KMS-11 (cell line): Measurements from ENCODE around the gene RPL11.

Source experiments
- H2AFZ ChIP-seq: fragments of 200-600 bp; sonication (generic); 2 replicates; pipeline ENCODE4 v1.6.1; 2016; ENCODE audit warnings: antibody characterized with exemption, mixed run types, low read depth
- H3K27ac ChIP-seq: fragments of 200-600 bp; sonication (generic); 2 replicates; pipeline ENCODE4 v1.6.1; 2016; ENCODE audit warnings: mild to moderate bottlenecking, mixed run types
- H3K27me3 ChIP-seq: fragments of 200-600 bp; sonication (generic); 2 replicates; pipeline ENCODE4 v1.6.1; 2017; ENCODE audit warnings: mild to moderate bottlenecking, low read depth, mixed run types, moderate library complexity; ENCODE audit not compliant: insufficient read depth
- H3K36me3 ChIP-seq: fragments of 200-600 bp; sonication (generic); 2 replicates; pipeline ENCODE4 v1.6.1; 2017; ENCODE audit warnings: mild to moderate bottlenecking, mixed run types; ENCODE audit not compliant: insufficient read depth
- H3K4me1 ChIP-seq: fragments of 200-600 bp; sonication (generic); 2 replicates; pipeline ENCODE4 v1.6.1; 2016; ENCODE audit warnings: mild to moderate bottlenecking, low read depth, mixed run types; ENCODE audit not compliant: poor library complexity, severe bottlenecking
- H3K4me2 ChIP-seq: fragments of 200-600 bp; sonication (generic); 2 replicates; pipeline ENCODE4 v1.7.0; 2016; ENCODE audit warnings: mild to moderate bottlenecking, mixed run types
- H3K4me3 ChIP-seq: fragments of 200-600 bp; sonication (generic); IDR thresholded peaks from 2 replicates; pipeline ENCODE4 v1.6.1; 2017; ENCODE audit warnings: low read depth, low read length, mixed read lengths; ENCODE audit not compliant: insufficient read depth
- H3K79me2 ChIP-seq: fragments of 200-600 bp; sonication (generic); 2 replicates; pipeline ENCODE4 v1.6.1; 2016; ENCODE audit warnings: low read depth, mixed run types; ENCODE audit not compliant: insufficient read depth
- H3K9ac ChIP-seq: fragments of 200-600 bp; sonication (generic); 2 replicates; pipeline ENCODE4 v1.6.1; 2016; ENCODE audit warnings: mild to moderate bottlenecking, mixed run types
- H4K20me1 ChIP-seq: fragments of 200-600 bp; sonication (generic); 2 replicates; pipeline ENCODE4 v1.6.1; 2016; ENCODE audit warnings: mild to moderate bottlenecking, mixed run types; ENCODE audit not compliant: insufficient read depth
- TF ChIP-seq, protein P1 (sequence below): fragments of 200-600 bp; sonication (generic); conservative IDR thresholded peaks from 2 replicates; pipeline ENCODE4 v1.6.1; 2017; ENCODE audit warnings: low read depth, mild to moderate bottlenecking, antibody characterized with exemption, low read length, moderate library complexity, mixed read lengths

Gene RPL11

DNA sequence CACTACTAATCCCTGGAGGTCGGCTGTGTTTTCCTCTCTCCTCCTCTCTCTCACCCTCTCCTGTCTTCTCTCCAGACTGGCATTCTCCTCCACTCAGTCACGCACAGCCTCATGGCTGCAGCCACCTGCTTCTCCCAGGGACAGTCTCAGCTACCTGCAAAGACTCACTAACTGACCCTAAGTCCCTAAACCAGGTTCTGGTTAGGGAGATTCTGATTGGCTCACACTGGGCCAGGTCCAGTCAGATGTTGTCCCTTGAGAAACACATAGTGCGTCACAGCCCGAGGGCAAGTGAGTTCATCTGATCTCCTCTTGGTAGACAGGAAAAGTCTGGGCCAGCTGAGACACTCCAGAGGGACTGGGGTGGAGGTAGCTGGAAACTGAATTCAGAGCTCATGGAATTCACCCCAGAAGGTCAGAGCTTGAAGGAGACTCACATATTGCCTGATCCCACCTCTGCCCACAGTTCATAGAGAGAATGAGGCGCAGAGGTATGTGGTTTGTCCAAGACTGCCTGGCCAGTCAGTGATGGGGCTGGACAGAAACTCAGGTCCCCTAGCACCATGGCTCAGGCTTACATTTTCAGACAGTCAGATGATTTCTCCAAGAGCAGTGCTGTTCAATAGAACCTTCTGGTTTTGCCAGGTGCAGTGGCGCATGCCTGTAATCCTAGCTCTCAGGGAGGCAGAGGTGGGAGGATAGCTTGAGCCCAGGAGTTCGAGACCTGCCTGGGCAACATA lies 40.4 kb upstream of the RPL11 start:
- Histone ChIP-seq H3K4me2 (no peak overlapping the region), H3K9ac (no peak overlapping the region), H3K27ac (no peak overlapping the region), H3K4me3 (no peak overlapping the region), H3K4me1 (no peaks in the 10 kb centered on the region), H4K20me1 (no peaks in the 10 kb centered on the region), H3K36me3 (no peaks in the 10 kb centered on the region), H3K27me3 (no peaks in the 10 kb centered on the region), H2AFZ (no peak overlapping the region), H3K79me2 (no peaks in the 10 kb centered on the region)
- TF ChIP-seq, protein P1, sequence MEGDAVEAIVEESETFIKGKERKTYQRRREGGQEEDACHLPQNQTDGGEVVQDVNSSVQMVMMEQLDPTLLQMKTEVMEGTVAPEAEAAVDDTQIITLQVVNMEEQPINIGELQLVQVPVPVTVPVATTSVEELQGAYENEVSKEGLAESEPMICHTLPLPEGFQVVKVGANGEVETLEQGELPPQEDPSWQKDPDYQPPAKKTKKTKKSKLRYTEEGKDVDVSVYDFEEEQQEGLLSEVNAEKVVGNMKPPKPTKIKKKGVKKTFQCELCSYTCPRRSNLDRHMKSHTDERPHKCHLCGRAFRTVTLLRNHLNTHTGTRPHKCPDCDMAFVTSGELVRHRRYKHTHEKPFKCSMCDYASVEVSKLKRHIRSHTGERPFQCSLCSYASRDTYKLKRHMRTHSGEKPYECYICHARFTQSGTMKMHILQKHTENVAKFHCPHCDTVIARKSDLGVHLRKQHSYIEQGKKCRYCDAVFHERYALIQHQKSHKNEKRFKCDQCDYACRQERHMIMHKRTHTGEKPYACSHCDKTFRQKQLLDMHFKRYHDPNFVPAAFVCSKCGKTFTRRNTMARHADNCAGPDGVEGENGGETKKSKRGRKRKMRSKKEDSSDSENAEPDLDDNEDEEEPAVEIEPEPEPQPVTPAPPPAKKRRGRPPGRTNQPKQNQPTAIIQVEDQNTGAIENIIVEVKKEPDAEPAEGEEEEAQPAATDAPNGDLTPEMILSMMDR = no peak

DNA sequence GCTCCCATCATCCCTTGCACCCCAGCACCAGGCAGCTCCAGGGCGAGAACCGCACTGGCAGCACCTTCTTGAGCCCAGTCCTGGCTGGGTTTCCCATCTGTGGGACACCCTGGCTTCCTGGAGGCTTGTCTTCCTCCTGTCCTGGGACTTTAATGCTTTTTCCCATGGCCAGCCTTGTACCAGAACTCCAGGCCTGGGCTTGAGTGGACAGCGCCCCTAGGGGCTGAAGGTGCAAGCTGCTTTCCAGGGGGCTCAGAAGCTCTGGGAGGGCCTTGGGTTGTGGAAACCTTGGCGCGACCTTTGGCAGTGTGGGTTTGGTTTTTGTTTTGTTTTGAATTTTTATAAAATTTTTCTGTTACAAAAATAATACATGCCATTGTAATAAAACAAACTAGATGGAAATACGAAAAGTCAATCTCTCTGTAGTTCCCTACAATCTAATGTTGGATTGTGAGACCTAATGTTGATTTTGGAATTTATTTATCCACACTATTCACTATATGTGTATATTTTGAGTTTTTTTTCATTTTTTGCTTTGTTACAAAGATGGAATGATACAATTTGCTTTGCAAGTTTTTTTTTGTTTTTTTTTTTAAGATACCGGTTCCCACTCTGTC lies 33.8 kb upstream of the RPL11 start:
- H3K4me1 ChIP-seq = no peaks in the 10 kb centered on the region
- no peak overlapping the region for H3K4me2 ChIP-seq
- no peak overlapping the region for H2AFZ ChIP-seq
- no peaks in the 10 kb centered on the region for H3K36me3 ChIP-seq
- no peak overlapping the region for H3K4me3 ChIP-seq
- H3K27ac ChIP-seq = no peak overlapping the region
- no peaks in the 10 kb centered on the region for H4K20me1 ChIP-seq
- no peaks in the 10 kb centered on the region for H3K27me3 ChIP-seq
- no peaks in the 10 kb centered on the region for H3K79me2 ChIP-seq
- TF ChIP-seq, protein P1 = peak; percentile 94
- no peak overlapping the region for H3K9ac ChIP-seq

GRCh38 chr1:23660671-23661070 lies 30.9 kb upstream of the RPL11 start:
- H3K9ac ChIP-seq = no peak overlapping the region
- no peaks in the 10 kb centered on the region for H4K20me1 ChIP-seq
- no peaks in the 10 kb centered on the region for H3K36me3 ChIP-seq
- TF ChIP-seq, protein P1 = no peak
- H2AFZ ChIP-seq = no peak overlapping the region
- no peak overlapping the region for H3K4me3 ChIP-seq
- H3K27me3 ChIP-seq = no peaks in the 10 kb centered on the region
- no peaks in the 10 kb centered on the region for H3K79me2 ChIP-seq
- H3K4me2 ChIP-seq = no peak overlapping the region
- peaks cover 15% of the 10 kb centered on the region for H3K4me1 ChIP-seq
- H3K27ac ChIP-seq = no peak overlapping the region

GRCh38 chr1:23661887-23662286 lies 29.7 kb upstream of the RPL11 start:
- Histone ChIP-seq H3K27me3 (no peaks in the 10 kb centered on the region), H3K27ac (no peak overlapping the region), H3K79me2 (no peaks in the 10 kb centered on the region), H2AFZ (no peak overlapping the region), H3K36me3 (no peaks in the 10 kb centered on the region), H3K4me2 (no peak overlapping the region), H3K4me1 (peaks cover 16% of the 10 kb centered on the region), H3K9ac (no peak overlapping the region), H3K4me3 (no peak overlapping the region), H4K20me1 (no peaks in the 10 kb centered on the region)
- TF ChIP-seq, protein P1 = no peak
